Liver (tissue), 9 donors: ENCODE data around the gene ARL6. TPM values are rescaled to one million over a fixed set of nuclear protein-coding genes. Genes with fewer than 3 reads are reported as not detected.

ENCODE experiments used
- DNase-seq: peaks from one replicate; pipeline ENCODE4 v3.0.0-alpha.2; 2017; ENCODE audit warnings: low spot score
- H3K27ac ChIP-seq, 2 donors: one replicate each; pipeline ENCODE4 v1.7.0; 2013; ENCODE audit warnings: inconsistent platforms in 2 of 2, low read length in 2 of 2, control low read depth in 1 of 2, low read depth in 1 of 2, mild to moderate bottlenecking in 1 of 2
- H3K27me3 ChIP-seq, 4 donors: one replicate each; pipeline versions ENCODE4 v1.6.1 to v1.7.0; 2013; ENCODE audit warnings: low read length in 3 of 4, inconsistent platforms in 1 of 4, mild to moderate bottlenecking in 1 of 4, moderate library complexity in 1 of 4; ENCODE audit not compliant: control insufficient read depth in 4 of 4, insufficient read depth in 4 of 4
- H3K36me3 ChIP-seq, 4 donors: one replicate each; pipeline versions ENCODE4 v1.6.1 to v1.7.0; 2013; ENCODE audit warnings: low read length in 3 of 4, mild to moderate bottlenecking in 3 of 4, low read depth in 1 of 4, moderate library complexity in 1 of 4; ENCODE audit not compliant: control insufficient read depth in 4 of 4, insufficient read depth in 3 of 4
- H3K4me1 ChIP-seq, 4 donors: one replicate each; pipeline versions ENCODE4 v1.6.1 to v1.7.0; 2013; ENCODE audit warnings: low read length in 3 of 4, mild to moderate bottlenecking in 3 of 4, moderate library complexity in 1 of 4; ENCODE audit not compliant: control insufficient read depth in 4 of 4, insufficient read depth in 4 of 4
- H3K4me3 ChIP-seq, 3 donors: one replicate each; pipeline versions ENCODE4 v1.6.1 to v1.7.0; 2013; ENCODE audit warnings: low read length in 3 of 3, control low read depth in 1 of 3, low read depth in 1 of 3, mild to moderate bottlenecking in 1 of 3
- H3K9ac ChIP-seq, 2 donors: one replicate each; pipeline ENCODE4 v1.7.0; 2013; ENCODE audit warnings: low read length in 2 of 2, mild to moderate bottlenecking in 2 of 2, moderate library complexity in 2 of 2, control low read depth in 1 of 2, low read depth in 1 of 2
- H3K9me3 ChIP-seq, 4 donors: one replicate each; pipeline versions ENCODE4 v1.6.1 to v1.7.0; 2013; ENCODE audit warnings: low read length in 3 of 4; ENCODE audit not compliant: control insufficient read depth in 4 of 4
- ATF3 ChIP-seq: IDR thresholded peaks from 2 replicates; pipeline ENCODE4 v1.6.1; 2016; ENCODE audit warnings: antibody characterized with exemption
- CTCF ChIP-seq: fragments of 150-350 bp; IDR thresholded peaks from 2 replicates; pipeline ENCODE4 v1.5.1; 2017; ENCODE audit warnings: improper control_type of control experiment, low read depth, low read length; ENCODE audit not compliant: missing input control
- EGR1 ChIP-seq, 2 donors: IDR thresholded peaks; 2 replicates each; pipeline ENCODE4 v1.6.1; 2016 to 2018; ENCODE audit warnings: antibody characterized with exemption in 2 of 2, low read depth in 2 of 2
- FOXA1 ChIP-seq: IDR thresholded peaks from 2 replicates; pipeline ENCODE4 v1.6.1; 2016; ENCODE audit warnings: antibody characterized with exemption
- FOXA2 ChIP-seq: IDR thresholded peaks from 2 replicates; pipeline ENCODE4 v1.6.1; 2016; ENCODE audit warnings: antibody characterized with exemption
- GABPA ChIP-seq, 2 donors: IDR thresholded peaks in 1 of 2; conservative IDR thresholded peaks in 1 of 2; 2 replicates each; pipeline ENCODE4 v1.6.1; 2016; ENCODE audit warnings: antibody characterized with exemption in 2 of 2, mild to moderate bottlenecking in 1 of 2, moderate library complexity in 1 of 2
- HNF4A ChIP-seq, 2 donors: conservative IDR thresholded peaks; 2 replicates each; pipeline ENCODE4 v1.6.1; 2016; ENCODE audit warnings: antibody characterized with exemption in 2 of 2, mild to moderate bottlenecking in 2 of 2
- HNF4G ChIP-seq: IDR thresholded peaks from 2 replicates; pipeline ENCODE4 v1.6.1; 2016; ENCODE audit warnings: antibody characterized with exemption
- JUND ChIP-seq, 2 donors: IDR thresholded peaks; 2 replicates each; pipeline ENCODE4 v1.6.1; 2016; ENCODE audit warnings: antibody characterized with exemption in 2 of 2
- MAX ChIP-seq: IDR thresholded peaks from 2 replicates; pipeline ENCODE4 v1.6.1; 2016; ENCODE audit warnings: antibody characterized with exemption
- NR2F2 ChIP-seq: IDR thresholded peaks from 2 replicates; pipeline ENCODE4 v1.6.1; 2016; ENCODE audit warnings: antibody characterized with exemption
- RAD21 ChIP-seq, 2 donors: IDR thresholded peaks; 2 replicates each; pipeline ENCODE4 v1.6.1; 2016; ENCODE audit warnings: antibody characterized with exemption in 2 of 2, mild to moderate bottlenecking in 2 of 2
- REST ChIP-seq: IDR thresholded peaks from 2 replicates; pipeline ENCODE4 v1.6.1; 2016; ENCODE audit warnings: antibody characterized with exemption, mild to moderate bottlenecking
- RXRA ChIP-seq, 2 donors: IDR thresholded peaks; 2 replicates each; pipeline ENCODE4 v1.6.1; 2017 to 2018; ENCODE audit warnings: antibody characterized with exemption in 2 of 2, mild to moderate bottlenecking in 1 of 2
- SP1 ChIP-seq: IDR thresholded peaks from 2 replicates; pipeline ENCODE4 v1.6.1; 2018; ENCODE audit warnings: antibody characterized with exemption, mild to moderate bottlenecking
- TAF1 ChIP-seq: conservative IDR thresholded peaks from 2 replicates; pipeline ENCODE4 v1.6.1; 2016; ENCODE audit warnings: antibody characterized with exemption, mild to moderate bottlenecking
- YY1 ChIP-seq: IDR thresholded peaks from 2 replicates; pipeline ENCODE4 v1.6.1; 2016; ENCODE audit warnings: antibody characterized with exemption, mild to moderate bottlenecking
- ZBTB33 ChIP-seq: IDR thresholded peaks from 2 replicates; pipeline ENCODE4 v1.6.1; 2016; ENCODE audit warnings: antibody characterized with exemption
- WGBS: extraction: QIAGEN DNeasy Blood & Tissue Kit; methylation state at CpG from one replicate; pipeline ENCODE4 v1.1.7; 2013; 5-methylcytosine and 5-hydroxymethylcytosine counted together
- polyA plus RNA-seq, 2 donors: library from polyadenylated mRNA; stranded (reverse) in 1 of 2; unstranded in 1 of 2; fragments of 200-250 nt in 1 of 2; fragments of >200 nt in 1 of 2; fragmentation: Nextera tagmentation in 1 of 2; extraction: Ambion mirVana in 1 of 2; gene quantifications; one replicate each; pipeline versions ENCODE4 v1.2.1 to v1.2.3, GENCODE V29; 2013 to 2015
- total RNA-seq, 2 donors: library from RNA; depleted of rRNA; stranded (reverse); fragments of >200 nt; gene quantifications; one replicate each; pipeline ENCODE4 v1.2.3, GENCODE V29; 2014
- donor health status: healthy.
- donor health status: healthy.
- donor health status: healthy.
- donor health status: healthy.
- donor health status: healthy.

ARL6 gene
- total RNA-seq (1 to 10 TPM; 1.1 to 3.4 TPM), polyA plus RNA-seq (1 to 10 TPM; 1.4 TPM)

- H3K4me3 ChIP-seq, result peak within 1 kb of the TSS; percentile 82 to 99 (median 95)
- no peaks in the 10 kb centered on the region for H3K9me3 ChIP-seq
- peaks cover 0 to 17% (median 14%) of the 10 kb centered on the region in 4 donors for H3K4me1 ChIP-seq
- WGBS, result under 1% methylated on average over 46 of the region's 46 CpGs
- peak within 1 kb of the TSS; percentile 51 to 69 for H3K27ac ChIP-seq
- H3K27me3 ChIP-seq, result no peaks in the 10 kb centered on the region
- peak; percentile 81 for DNase-seq
- H3K36me3 ChIP-seq, result no peaks in the 10 kb centered on the region
- TF ChIP-seq NR2F2, result no peak
- peak in 1 of 2 donors; percentile 21 for TF ChIP-seq RXRA (IDR thresholded peaks at IDR 0.05)
- TF ChIP-seq TAF1, result no peak
- TF ChIP-seq HNF4A (conservative IDR thresholded peaks at IDR 0.05), result no peak
- peak in 1 of 2 donors; percentile 86 for TF ChIP-seq GABPA (IDR thresholded peaks at IDR 0.05 in 1 of 2, conservative IDR thresholded peaks at IDR 0.05 in 1 of 2)
- peak; percentile 83 for TF ChIP-seq YY1
- peak; percentile 14 for TF ChIP-seq FOXA2
- no peak for TF ChIP-seq JUND (IDR thresholded peaks at IDR 0.05)
- TF ChIP-seq MAX, result peak; percentile 85
- no peak for TF ChIP-seq FOXA1
- peak; percentile 84 for TF ChIP-seq ZBTB33
- no peak for TF ChIP-seq ATF3
- TF ChIP-seq SP1, result no peak
- no peak for TF ChIP-seq RAD21 (IDR thresholded peaks at IDR 0.05)
- no peak for TF ChIP-seq HNF4G
- no peak for TF ChIP-seq EGR1 (IDR thresholded peaks at IDR 0.05; ENCODE audit: low read depth in 2 of 2)
- no peak for TF ChIP-seq CTCF
- peak; percentile 49 for TF ChIP-seq REST
- H3K9ac ChIP-seq, result peak within 1 kb of the TSS; percentile 62 to 79
These were observed at the start of gene ARL6 for GRCh38 chr3:97764407-97765238. Gene ARL6, plus strand, starts transcription at chr3:97764758. Its CDS starts 3,350 bp downstream, at chr3:97768108.
